K562 (cell line): Measurements from ENCODE around the gene FBXL13. TPM values are rescaled to one million over a fixed set of nuclear protein-coding genes. Genes with fewer than 3 reads are reported as not detected.

Source experiments
- CSDE1 ChIP-seq, 2 experiments: fragments of 450-650 bp; IDR thresholded peaks; 2 replicates each; pipeline ENCODE4 v1.6.1; 2016; ENCODE audit warnings: mild to moderate bottlenecking in 1 of 2
- FOXJ2 ChIP-seq: fragments of 200-800 bp; sonication (Bioruptor generic); IDR thresholded peaks from 2 replicates; pipeline ENCODE4 v1.6.1; 2016; ENCODE audit warnings: missing genetic modification characterization, missing compliant biosample characterization
- FOXJ3 ChIP-seq: sonication (generic); formaldehyde crosslinking; IDR thresholded peaks from 2 replicates; pipeline ENCODE4 v1.4.0; 2020; ENCODE audit warnings: mild to moderate bottlenecking, missing genetic modification reagents
- NCOA6 ChIP-seq: fragments of 450-650 bp; IDR thresholded peaks from 2 replicates; pipeline ENCODE4 v1.6.1; 2017; ENCODE audit warnings: mild to moderate bottlenecking
- PCBP2 ChIP-seq: fragments of 200-400 bp; formaldehyde crosslinking; IDR thresholded peaks from 2 replicates; pipeline ENCODE4 v1.6.1; 2018; ENCODE audit warnings: low read length, low read depth, mild to moderate bottlenecking, moderate library complexity; ENCODE audit not compliant: poor library complexity, severe bottlenecking
- POLR2G ChIP-seq: fragments of 200-400 bp; formaldehyde crosslinking; IDR thresholded peaks from 2 replicates; pipeline ENCODE4 v1.6.1; 2017; ENCODE audit warnings: low read depth, mild to moderate bottlenecking, antibody characterized with exemption, low read length, moderate library complexity
- PTRF ChIP-seq: fragments of 450-650 bp; IDR thresholded peaks from 2 replicates; pipeline ENCODE4 v1.6.1; 2016; ENCODE audit warnings: mild to moderate bottlenecking, missing genetic modification characterization, missing compliant biosample characterization
- RBFOX2 ChIP-seq: fragments of 200-400 bp; formaldehyde crosslinking; IDR thresholded peaks from 2 replicates; pipeline ENCODE4 v1.6.1; 2017; ENCODE audit warnings: low read depth, mild to moderate bottlenecking, low read length, moderate library complexity
- SP2 ChIP-seq: IDR thresholded peaks from 2 replicates; pipeline ENCODE4 v1.6.1; 2011; ENCODE audit warnings: mild to moderate bottlenecking, low read depth, low read length, moderate library complexity; ENCODE audit not compliant: poor library complexity, severe bottlenecking; ENCODE audit errors: extremely low read depth
- SPI1 ChIP-seq: IDR thresholded peaks from 2 replicates; pipeline ENCODE4 v1.6.1; 2011; ENCODE audit warnings: low read depth, low read length, control low read depth, borderline replicate concordance
- TAL1 ChIP-seq: fragments of 450-650 bp; IDR thresholded peaks from 2 replicates; pipeline ENCODE4 v1.6.1; 2016; ENCODE audit warnings: mild to moderate bottlenecking
- TARDBP ChIP-seq: fragments of 450-650 bp; IDR thresholded peaks from 2 replicates; pipeline ENCODE4 v1.6.1; 2016
- TCF3 ChIP-seq: sonication (generic); formaldehyde crosslinking; IDR thresholded peaks from 2 replicates; pipeline ENCODE4 v1.4.0; 2020; ENCODE audit warnings: mild to moderate bottlenecking, missing genetic modification reagents
- U2AF1 ChIP-seq: fragments of 200-400 bp; formaldehyde crosslinking; optimal IDR thresholded peaks from 2 replicates; pipeline ENCODE3; 2017; ENCODE audit warnings: mild to moderate bottlenecking, low read depth, low read length, moderate library complexity
- ZKSCAN8 ChIP-seq: fragments of 200-800 bp; sonication (Bioruptor generic); IDR thresholded peaks from 2 replicates; pipeline ENCODE4 v1.6.1; 2016; ENCODE audit warnings: missing genetic modification characterization, missing compliant biosample characterization
- ZNF3 ChIP-seq: fragments of 250-450 bp; sonication (Bioruptor Pico); IDR thresholded peaks from 2 replicates; pipeline ENCODE4 v1.5.0; 2021; ENCODE audit warnings: mild to moderate bottlenecking, moderate library complexity
- ZSCAN32 ChIP-seq: fragments of 450-650 bp; formaldehyde crosslinking; IDR thresholded peaks from 2 replicates; pipeline ENCODE4 v1.4.0; 2020; ENCODE audit warnings: mild to moderate bottlenecking, moderate library complexity
- polyA plus RNA-seq, 8 experiments: library from polyadenylated mRNA; depleted of rRNA in 4 of 8; stranded (reverse) in 5 of 8; unstranded in 3 of 8; fragments of >200 nt; fragmentation: Nextera tagmentation in 2 of 8; fragmentation: Illumina TruSeq in 1 of 8; extraction: Ambion mirVana in 2 of 8; extraction: Trizol in 1 of 8; gene quantifications; 2 replicates each; pipeline versions ENCODE4 v1.2.1 to v1.2.3, GENCODE V29; 2011 to 2014; ENCODE audit warnings: inconsistent platforms in 1 of 8, missing spikeins in 1 of 8
- total RNA-seq, 7 experiments: library from RNA; depleted of rRNA in 6 of 7; stranded (reverse); fragments of >200 nt in 6 of 7; fragmentation: Illumina TruSeq in 2 of 7; extraction: Trizol in 2 of 7; gene quantifications; 2 replicates each; pipeline versions ENCODE4 v1.2.1 to v1.2.3, GENCODE V29; 2011 to 2021; ENCODE audit warnings: low replicate concordance in 1 of 7
- TF ChIP-seq, protein P1 (sequence below): fragments of 450-650 bp; IDR thresholded peaks from 2 replicates; pipeline ENCODE4 v1.6.1; 2016
- TF ChIP-seq, protein P2 (sequence below), 2 experiments: fragments of 450-650 bp in 1 of 2; IDR thresholded peaks; 2 replicates each; pipeline ENCODE4 v1.6.1; 2011 to 2017; ENCODE audit warnings: low read depth in 2 of 2, antibody characterized with exemption in 1 of 2, borderline replicate concordance in 1 of 2, low read length in 1 of 2, mild to moderate bottlenecking in 1 of 2, mixed read lengths in 1 of 2; ENCODE audit not compliant: control insufficient read depth in 1 of 2
- TF ChIP-seq, protein P3 (sequence below): fragments of 450-650 bp; formaldehyde crosslinking; IDR thresholded peaks from 2 replicates; pipeline ENCODE4 v1.4.0; 2020; ENCODE audit warnings: mild to moderate bottlenecking, moderate library complexity
- TF ChIP-seq, protein P4 (sequence below): fragments of 450-650 bp; IDR thresholded peaks from 2 replicates; pipeline ENCODE4 v1.6.1; 2016; ENCODE audit warnings: mild to moderate bottlenecking

FBXL13 gene
- total and polyA plus RNA-seq, 9 of the 15 experiments (the other 6 are each of a cell fraction or from before 2014, with no cell fraction given): 16.3 to 55.0 (median 25.4) TPM

DNA sequence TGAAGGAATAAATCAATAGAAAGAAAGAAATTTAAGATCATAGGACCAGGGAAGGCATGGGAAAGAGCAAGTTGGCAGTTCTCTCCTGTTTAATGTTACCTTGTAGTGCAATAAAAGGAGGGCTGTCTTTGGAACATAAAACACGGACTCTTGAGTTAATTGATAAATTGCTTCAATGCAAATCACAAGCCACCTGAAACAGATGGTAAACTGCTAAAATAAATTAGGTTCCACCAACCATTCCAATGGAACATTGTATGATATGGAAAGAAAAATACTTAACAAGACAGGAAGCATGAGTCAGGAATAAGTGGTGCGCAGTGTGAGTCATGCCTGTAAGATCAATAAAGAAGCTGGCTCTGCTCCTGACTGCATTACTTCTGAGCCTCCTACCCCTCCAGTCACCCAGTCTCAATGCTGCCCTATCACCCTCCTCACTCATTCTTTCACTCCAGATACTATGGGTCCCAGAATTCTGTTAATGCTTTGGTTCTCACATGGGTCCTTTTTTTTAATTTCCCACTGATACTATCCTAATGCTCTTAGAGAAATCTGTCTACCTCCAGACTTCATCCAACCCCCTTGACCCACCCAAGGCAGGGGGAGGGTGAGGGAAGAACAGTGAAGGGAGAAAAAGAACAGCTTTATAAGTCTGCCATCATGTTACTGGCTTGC lies 82.9 kb downstream of the FBXL13 start (continued):
- TF ChIP-seq, protein P1, sequence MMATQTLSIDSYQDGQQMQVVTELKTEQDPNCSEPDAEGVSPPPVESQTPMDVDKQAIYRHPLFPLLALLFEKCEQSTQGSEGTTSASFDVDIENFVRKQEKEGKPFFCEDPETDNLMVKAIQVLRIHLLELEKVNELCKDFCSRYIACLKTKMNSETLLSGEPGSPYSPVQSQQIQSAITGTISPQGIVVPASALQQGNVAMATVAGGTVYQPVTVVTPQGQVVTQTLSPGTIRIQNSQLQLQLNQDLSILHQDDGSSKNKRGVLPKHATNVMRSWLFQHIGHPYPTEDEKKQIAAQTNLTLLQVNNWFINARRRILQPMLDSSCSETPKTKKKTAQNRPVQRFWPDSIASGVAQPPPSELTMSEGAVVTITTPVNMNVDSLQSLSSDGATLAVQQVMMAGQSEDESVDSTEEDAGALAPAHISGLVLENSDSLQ: no peak; the same call in 1 of the 2 replicates
- TF ChIP-seq, protein P2, sequence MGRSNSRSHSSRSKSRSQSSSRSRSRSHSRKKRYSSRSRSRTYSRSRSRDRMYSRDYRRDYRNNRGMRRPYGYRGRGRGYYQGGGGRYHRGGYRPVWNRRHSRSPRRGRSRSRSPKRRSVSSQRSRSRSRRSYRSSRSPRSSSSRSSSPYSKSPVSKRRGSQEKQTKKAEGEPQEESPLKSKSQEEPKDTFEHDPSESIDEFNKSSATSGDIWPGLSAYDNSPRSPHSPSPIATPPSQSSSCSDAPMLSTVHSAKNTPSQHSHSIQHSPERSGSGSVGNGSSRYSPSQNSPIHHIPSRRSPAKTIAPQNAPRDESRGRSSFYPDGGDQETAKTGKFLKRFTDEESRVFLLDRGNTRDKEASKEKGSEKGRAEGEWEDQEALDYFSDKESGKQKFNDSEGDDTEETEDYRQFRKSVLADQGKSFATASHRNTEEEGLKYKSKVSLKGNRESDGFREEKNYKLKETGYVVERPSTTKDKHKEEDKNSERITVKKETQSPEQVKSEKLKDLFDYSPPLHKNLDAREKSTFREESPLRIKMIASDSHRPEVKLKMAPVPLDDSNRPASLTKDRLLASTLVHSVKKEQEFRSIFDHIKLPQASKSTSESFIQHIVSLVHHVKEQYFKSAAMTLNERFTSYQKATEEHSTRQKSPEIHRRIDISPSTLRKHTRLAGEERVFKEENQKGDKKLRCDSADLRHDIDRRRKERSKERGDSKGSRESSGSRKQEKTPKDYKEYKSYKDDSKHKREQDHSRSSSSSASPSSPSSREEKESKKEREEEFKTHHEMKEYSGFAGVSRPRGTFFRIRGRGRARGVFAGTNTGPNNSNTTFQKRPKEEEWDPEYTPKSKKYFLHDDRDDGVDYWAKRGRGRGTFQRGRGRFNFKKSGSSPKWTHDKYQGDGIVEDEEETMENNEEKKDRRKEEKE (IDR thresholded peaks at IDR 0.05; ENCODE audit: borderline replicate concordance in 1 of 2, control insufficient read depth in 1 of 2, low read depth in 2 of 2, low read length in 1 of 2): 0 out of 4 replicates have a peak, but pooled peaks of 1 of the 2 experiments have one; percentile 43
- TF ChIP-seq RBFOX2: peak; percentile 56
- TF ChIP-seq ZSCAN32 (CRISPR knock-in tag): no peak
- peak; percentile 19; the same call in 1 of the 2 replicates for TF ChIP-seq TAL1
- no peak for TF ChIP-seq FOXJ2
- no peak for TF ChIP-seq SPI1
- no peak for TF ChIP-seq CSDE1 (IDR thresholded peaks at IDR 0.05)
- TF ChIP-seq, protein P3, sequence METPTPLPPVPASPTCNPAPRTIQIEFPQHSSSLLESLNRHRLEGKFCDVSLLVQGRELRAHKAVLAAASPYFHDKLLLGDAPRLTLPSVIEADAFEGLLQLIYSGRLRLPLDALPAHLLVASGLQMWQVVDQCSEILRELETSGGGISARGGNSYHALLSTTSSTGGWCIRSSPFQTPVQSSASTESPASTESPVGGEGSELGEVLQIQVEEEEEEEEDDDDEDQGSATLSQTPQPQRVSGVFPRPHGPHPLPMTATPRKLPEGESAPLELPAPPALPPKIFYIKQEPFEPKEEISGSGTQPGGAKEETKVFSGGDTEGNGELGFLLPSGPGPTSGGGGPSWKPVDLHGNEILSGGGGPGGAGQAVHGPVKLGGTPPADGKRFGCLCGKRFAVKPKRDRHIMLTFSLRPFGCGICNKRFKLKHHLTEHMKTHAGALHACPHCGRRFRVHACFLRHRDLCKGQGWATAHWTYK: no peak
- TF ChIP-seq U2AF1: peak; percentile 24
- TF ChIP-seq PCBP2: no peak
- TF ChIP-seq, protein P4, sequence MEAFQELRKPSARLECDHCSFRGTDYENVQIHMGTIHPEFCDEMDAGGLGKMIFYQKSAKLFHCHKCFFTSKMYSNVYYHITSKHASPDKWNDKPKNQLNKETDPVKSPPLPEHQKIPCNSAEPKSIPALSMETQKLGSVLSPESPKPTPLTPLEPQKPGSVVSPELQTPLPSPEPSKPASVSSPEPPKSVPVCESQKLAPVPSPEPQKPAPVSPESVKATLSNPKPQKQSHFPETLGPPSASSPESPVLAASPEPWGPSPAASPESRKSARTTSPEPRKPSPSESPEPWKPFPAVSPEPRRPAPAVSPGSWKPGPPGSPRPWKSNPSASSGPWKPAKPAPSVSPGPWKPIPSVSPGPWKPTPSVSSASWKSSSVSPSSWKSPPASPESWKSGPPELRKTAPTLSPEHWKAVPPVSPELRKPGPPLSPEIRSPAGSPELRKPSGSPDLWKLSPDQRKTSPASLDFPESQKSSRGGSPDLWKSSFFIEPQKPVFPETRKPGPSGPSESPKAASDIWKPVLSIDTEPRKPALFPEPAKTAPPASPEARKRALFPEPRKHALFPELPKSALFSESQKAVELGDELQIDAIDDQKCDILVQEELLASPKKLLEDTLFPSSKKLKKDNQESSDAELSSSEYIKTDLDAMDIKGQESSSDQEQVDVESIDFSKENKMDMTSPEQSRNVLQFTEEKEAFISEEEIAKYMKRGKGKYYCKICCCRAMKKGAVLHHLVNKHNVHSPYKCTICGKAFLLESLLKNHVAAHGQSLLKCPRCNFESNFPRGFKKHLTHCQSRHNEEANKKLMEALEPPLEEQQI: no peak
- no peak for TF ChIP-seq TARDBP
- TF ChIP-seq TCF3 (CRISPR knock-in tag): 0 out of 2 replicates have a peak, but pooled peaks have one; percentile 18
- no peak for TF ChIP-seq FOXJ3
- peak; percentile 67; the same call in 1 of the 2 replicates for TF ChIP-seq ZKSCAN8 (CRISPR knock-in tag)
- TF ChIP-seq POLR2G: 0 out of 2 replicates have a peak, but pooled peaks have one; percentile 23
- TF ChIP-seq ZNF3 (CRISPR knock-in tag): no peak
- no peak for TF ChIP-seq SP2
- no peak for TF ChIP-seq NCOA6
- no peak for TF ChIP-seq PTRF (tag)
